Brain pericyte (primary cell): ENCODE data around the gene SLC22A5.
A peak's percentile ranks its signal among the peaks of the same experiment; 100 is the strongest.
"Not testable (repeated sequence)": the region's sequence is repeated elsewhere in the genome, so short reads cannot be mapped to it uniquely, and the experiment has no call there.

Experiments used
- DNase-seq: peaks from one replicate; pipeline ENCODE4 v3.0.0-alpha.2; 2012; ENCODE audit warnings: low read depth, low spot score

Gene SLC22A5

GRCh38 chr5:132388244-132389050 is 18.9 kb downstream of the SLC22A5 start:
- no peak for DNase-seq

DNA sequence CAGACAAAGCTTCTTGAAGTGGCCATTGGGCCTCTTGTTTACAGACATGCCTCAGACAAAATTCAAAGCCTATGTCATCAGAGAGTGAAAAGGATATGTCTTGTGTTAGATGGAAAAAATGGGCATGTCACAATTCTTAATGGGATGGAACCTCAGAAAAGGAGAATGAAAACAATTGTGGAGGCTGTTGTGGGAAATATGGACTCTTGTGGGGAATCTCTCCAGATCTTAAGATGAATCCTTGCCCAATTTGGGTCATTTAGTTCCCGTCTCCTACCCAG is 19.5 kb downstream of the SLC22A5 start:
- no peak for DNase-seq

DNA sequence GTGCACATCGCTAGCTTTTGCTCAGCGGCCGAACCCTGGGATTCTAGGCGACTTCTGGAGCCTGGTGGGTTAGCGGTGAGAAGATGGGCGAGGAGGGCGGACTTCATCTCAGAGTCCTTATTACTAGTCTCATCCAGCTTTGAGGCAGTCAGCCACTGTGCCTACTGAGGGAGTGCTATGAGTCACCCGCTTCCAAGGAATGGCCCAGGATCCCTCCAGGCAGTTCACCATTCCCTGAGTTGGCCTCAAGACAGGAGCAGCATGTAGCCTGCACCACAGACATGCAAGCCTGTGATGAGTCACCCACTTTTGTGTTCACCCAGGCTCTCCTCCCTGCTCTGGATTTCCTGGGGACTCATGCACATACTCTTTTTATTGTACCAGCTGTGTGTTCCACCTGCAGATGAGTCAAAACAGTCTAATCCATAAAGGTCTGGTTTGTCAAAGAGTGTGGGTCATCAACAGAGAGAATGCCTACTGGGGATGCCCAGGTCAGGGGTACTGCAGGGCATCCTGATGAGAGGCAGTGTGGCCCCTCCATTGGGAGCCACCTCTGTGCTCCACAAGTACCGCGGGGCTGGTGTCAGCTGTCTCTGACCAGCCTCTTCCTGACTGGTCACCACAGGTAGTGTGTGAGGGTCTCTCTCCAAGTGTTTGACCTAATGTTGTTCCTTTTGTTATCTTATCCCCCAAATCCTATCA is 20.2 kb downstream of the SLC22A5 start:
- DNase-seq, result peak; percentile 96

GRCh38 chr5:132391247-132391646 is 21.7 kb downstream of the SLC22A5 start:
- DNase-seq, result no peak

DNA sequence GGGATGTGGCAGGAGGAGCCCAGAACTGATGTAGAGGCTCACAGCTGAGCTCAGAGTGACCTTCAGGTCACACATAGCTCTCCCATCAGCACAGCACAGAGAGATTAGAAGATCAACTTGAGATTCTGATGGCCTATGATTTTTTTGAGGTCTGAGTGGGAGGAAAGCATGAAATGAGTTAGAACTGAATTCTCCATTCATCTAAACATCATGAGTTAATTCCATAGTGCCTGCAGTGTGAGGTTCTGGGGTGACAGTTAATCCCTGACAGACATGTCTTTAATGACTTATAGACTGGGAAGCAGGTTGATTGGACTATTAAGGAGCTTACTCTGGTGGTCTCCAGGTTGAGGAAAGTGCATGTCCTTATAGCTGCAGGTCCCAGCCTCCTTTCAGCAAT is 22.4 kb downstream of the SLC22A5 start:
- DNase-seq, result no peak

GRCh38 chr5:132392411-132392810 is 22.9 kb downstream of the SLC22A5 start:
- DNase-seq, result no peak

GRCh38 chr5:132392978-132393825 is 23.7 kb downstream of the SLC22A5 start:
- no peak for DNase-seq

DNA sequence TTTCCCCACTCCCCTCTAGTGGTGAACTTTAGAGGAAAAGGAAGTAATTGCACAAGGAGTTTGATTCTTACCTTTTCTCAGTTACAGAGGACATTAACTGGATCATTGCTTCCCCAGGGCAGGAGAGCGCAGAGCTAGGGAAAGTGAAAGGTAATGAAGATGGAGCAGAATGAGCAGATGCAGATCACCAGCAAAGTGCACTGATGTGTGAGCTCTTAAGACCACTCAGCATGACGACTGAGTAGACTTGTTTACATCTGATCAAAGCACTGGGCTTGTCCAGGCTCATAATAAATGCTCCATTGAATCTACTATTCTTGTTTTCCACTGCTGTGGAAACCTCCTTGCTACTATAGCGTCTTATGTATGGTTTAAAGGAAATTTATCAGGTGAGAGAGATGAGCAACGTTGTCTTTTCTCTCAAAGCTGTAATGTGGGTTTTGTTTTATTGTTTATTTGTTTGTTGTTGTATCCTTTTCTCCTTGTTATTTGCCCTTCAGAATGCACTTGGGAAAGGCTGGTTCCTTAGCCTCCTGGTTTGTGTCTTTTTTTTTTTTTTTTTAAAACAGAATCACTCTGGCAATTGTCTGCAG is 25.3 kb downstream of the SLC22A5 start:
- no peak for DNase-seq

DNA sequence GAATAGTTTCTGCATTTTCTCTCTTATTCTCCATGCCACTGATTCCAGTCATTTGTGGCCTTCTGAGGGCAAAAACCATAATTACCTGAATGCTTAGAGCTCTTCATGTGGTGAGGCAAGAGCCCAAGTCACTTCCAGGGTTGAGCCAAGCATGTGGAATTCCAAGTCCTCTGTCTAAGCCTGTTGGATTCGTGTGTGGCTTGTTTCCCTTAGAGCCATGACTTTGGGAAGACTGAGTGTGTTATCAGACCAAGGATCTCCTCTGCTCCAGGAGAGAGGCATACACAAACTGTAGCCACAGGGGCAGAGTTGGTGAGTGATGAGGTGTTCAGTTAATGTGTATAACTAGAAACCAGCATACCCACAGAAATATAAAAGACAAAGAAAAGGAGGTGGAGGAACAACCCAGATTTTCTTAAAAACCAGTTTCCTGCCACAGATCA is 27.1 kb downstream of the SLC22A5 start:
- no peak for DNase-seq

DNA sequence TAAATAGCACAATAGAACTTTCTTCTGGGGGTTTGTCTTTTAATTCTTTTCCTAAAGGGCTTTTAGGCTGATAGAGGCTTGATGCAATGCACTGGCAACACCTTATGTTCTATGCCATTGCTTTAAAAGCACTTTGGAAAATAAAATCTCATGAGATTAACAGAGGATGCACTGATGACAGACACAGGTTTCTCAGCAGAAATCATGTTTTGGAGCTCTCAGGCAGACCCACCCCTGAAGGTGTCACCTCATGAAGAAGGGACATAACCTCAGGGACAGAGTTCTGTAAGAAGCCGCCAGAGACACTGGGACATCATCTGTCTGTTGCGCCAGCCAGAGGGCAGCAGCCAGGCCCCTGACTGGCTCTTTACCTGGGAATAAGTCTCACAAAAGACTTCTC is 27.7 kb downstream of the SLC22A5 start:
- no peak for DNase-seq

- not testable (repeated sequence) for DNase-seq
Observed at GRCh38 chr5:132397936-132398675, 28.6 kb downstream of the SLC22A5 start.

GRCh38 chr5:132404041-132404440 is 34.5 kb downstream of the SLC22A5 start:
- DNase-seq, result not testable (repeated sequence)

DNA sequence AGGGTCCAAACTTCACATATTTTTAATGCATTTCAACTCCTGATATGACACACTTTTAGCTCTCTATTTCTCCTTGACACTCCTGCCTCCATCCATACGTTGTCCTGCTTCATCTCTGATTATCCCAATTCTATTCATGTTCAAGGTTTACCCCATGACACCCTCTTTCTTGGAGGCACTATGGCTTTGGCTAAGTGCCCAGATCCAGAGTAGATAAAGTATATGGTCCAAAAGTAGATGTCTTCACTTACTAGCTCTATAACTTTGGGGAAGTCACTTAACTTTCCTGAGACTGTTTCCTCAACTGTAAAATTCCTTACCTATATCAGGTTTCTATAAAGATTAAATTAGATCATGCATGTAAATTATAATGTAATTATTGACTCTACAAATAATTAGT is 36.1 kb downstream of the SLC22A5 start:
- no peak for DNase-seq

- DNase-seq, result no peak
Observed at GRCh38 chr5:132406144-132406783, 36.8 kb downstream of the SLC22A5 start.

- no peak for DNase-seq
Observed at GRCh38 chr5:132407970-132408369, 38.5 kb downstream of the SLC22A5 start.

DNA sequence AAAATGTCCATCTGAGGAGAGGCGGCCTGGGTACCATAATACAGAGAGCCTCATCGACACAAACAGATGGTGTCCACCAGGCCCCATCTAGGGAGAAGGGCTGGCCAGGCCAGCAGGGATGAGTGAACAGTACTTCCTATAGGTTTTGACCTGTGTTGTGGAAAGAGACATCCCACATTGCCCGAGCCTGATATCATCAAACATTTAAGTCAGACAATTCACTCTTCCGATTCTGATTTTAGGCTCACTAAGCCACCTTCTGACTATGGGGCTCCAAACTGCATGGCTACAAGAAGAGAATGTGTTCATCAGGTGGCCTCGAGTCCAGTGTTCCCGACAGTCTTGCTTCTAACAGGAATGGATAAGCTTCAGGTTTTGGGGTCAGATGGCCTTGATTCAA is 38.9 kb downstream of the SLC22A5 start:
- DNase-seq, result no peak

GRCh38 chr5:132408965-132409364 is 39.5 kb downstream of the SLC22A5 start:
- no peak for DNase-seq

GRCh38 chr5:132410451-132411303 is 41.2 kb downstream of the SLC22A5 start:
- no peak for DNase-seq

DNA sequence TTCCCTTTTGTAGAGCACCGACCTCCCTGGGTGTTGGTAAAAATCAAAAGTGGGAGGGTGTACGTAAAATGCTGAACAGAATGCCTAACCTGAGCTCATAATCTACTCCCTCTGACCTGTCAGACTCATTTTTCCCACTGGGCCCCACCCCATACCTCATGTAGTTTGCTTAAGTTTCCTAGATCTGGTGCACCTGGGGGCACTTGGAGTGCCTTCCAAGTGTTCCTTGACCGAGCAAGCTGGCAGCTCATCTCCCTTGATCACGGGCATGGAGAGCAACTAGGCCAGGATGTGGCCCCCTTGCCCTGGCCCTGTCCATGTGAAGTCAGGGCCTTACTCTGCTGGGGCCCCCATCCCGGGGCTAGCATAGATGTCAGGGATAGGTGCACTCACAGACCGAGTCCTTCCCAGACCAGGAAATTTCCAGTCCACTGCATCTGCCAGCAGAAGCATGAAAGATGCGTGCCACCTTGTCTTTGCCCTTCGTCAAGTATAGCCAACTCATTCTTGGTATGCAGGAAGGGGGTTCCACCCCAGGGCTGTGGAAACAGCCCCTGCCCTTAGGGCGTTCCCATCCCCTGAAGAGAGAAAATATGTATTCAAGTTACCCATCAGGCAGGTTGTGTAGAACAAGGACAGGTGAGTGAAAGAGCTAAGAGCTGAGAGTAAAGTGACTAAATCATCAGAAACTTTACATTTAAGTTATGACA is 41.9 kb downstream of the SLC22A5 start:
- DNase-seq, result no peak
